ENCODE measurements around the gene ZNF835. TPM values are rescaled to one million over a fixed set of nuclear protein-coding genes. Genes with fewer than 3 reads are reported as not detected.

Gene ZNF835
- total RNA-seq, 2 donors from 2014 or later: 4.0 to 4.2 TPM

GRCh38 chr19:56660381-56661107 lies 11.0 kb downstream of the ZNF835 start:
- H3K4me3 ChIP-seq: no peak overlapping the region
- no peaks in the 10 kb centered on the region for H3K27me3 ChIP-seq
- no peak for TF ChIP-seq POLR2A (IDR thresholded peaks at IDR 0.05)
- TF ChIP-seq, protein P1, sequence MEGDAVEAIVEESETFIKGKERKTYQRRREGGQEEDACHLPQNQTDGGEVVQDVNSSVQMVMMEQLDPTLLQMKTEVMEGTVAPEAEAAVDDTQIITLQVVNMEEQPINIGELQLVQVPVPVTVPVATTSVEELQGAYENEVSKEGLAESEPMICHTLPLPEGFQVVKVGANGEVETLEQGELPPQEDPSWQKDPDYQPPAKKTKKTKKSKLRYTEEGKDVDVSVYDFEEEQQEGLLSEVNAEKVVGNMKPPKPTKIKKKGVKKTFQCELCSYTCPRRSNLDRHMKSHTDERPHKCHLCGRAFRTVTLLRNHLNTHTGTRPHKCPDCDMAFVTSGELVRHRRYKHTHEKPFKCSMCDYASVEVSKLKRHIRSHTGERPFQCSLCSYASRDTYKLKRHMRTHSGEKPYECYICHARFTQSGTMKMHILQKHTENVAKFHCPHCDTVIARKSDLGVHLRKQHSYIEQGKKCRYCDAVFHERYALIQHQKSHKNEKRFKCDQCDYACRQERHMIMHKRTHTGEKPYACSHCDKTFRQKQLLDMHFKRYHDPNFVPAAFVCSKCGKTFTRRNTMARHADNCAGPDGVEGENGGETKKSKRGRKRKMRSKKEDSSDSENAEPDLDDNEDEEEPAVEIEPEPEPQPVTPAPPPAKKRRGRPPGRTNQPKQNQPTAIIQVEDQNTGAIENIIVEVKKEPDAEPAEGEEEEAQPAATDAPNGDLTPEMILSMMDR (IDR thresholded peaks at IDR 0.05): peak in 4 of 7 experiments; percentile 9 to 28 (median 18)
- peaks cover 0 to 6% (median 0%) of the 10 kb centered on the region in 3 donors for H3K9me3 ChIP-seq
- no peaks in the 10 kb centered on the region for H3K36me3 ChIP-seq (replicated peaks in 1 of 2; ENCODE audit: insufficient read depth in 1 of 2, low read depth in 2 of 2)
- intact Hi-C loops (cut with DNase I): no loop called here
- DNase-seq (peak in 3 of 4 donors; percentile 33 to 44 (median 37)), ATAC-seq (no peak)
- WGBS, 2 donors: 11 to 23% methylated on average over 28 to 32 of the region's 32 CpGs
- peak overlapping the region in 1 of 4 donors; percentile 35 for H3K27ac ChIP-seq
- H3K4me1 ChIP-seq: no peaks in the 10 kb centered on the region

GRCh38 chr19:56654151-56654550 lies 17.4 kb downstream of the ZNF835 start:
- no peak for TF ChIP-seq POLR2A (IDR thresholded peaks at IDR 0.05)
- TF ChIP-seq, protein P1 (IDR thresholded peaks at IDR 0.05): no peak
- H3K4me1 ChIP-seq: no peaks in the 10 kb centered on the region
- no peak for ATAC-seq
- WGBS, 2 donors: 55 to 64% methylated on average over 3 of the region's 3 CpGs
- no peaks in the 10 kb centered on the region for H3K36me3 ChIP-seq (replicated peaks in 1 of 2; ENCODE audit: insufficient read depth in 1 of 2, low read depth in 2 of 2)
- intact Hi-C loops (cut with DNase I): no loop called here
- H3K27ac ChIP-seq: no peak overlapping the region
- no peak overlapping the region for H3K4me3 ChIP-seq
- H3K9me3 ChIP-seq: no peaks in the 10 kb centered on the region
- no peak for DNase-seq
- no peaks in the 10 kb centered on the region for H3K27me3 ChIP-seq

DNA sequence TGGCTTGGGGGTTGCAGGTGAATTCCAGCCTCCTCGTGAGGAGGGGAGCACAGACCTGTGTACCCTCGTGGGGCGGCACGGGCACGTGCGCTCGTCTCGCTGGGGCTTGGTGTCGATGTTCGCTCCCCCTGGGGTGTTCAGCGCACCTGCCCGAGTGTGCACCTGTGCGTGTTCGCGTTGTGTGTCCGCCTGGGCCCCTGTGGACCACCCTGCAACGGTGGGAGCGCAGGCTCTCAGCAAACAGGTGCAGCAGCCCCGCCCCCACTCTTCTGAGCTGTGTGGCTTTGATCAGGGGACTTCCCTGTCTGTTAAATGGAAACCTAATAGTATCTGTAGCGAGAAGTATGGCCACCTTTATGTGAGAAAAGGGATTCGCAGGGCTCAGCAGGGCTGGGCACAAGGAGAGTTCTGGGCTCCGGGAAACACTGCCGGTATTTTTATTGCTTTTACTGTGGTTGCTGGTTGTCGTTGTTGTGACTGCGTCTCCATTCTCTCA lies 28.0 kb downstream of the ZNF835 start:
- Histone ChIP-seq H3K4me1 (no peaks in the 10 kb centered on the region), H3K4me3 (no peak overlapping the region), H3K9me3 (peaks cover 0 to 16% (median 0%) of the 10 kb centered on the region in 3 donors), H3K36me3 (replicated peaks in 1 of 2; ENCODE audit: insufficient read depth in 1 of 2, low read depth in 2 of 2) (no peaks in the 10 kb centered on the region), H3K27ac (no peak overlapping the region), H3K27me3 (peaks cover 0 to 8% of the 10 kb centered on the region in 2 donors)
- ATAC-seq (no peak), DNase-seq (no peak)
- intact Hi-C loops (cut with DNase I): no loop called here
- TF ChIP-seq POLR2A (IDR thresholded peaks at IDR 0.05): no peak
- TF ChIP-seq, protein P1 (IDR thresholded peaks at IDR 0.05): no peak
- 6 to 11% methylated on average over 17 to 25 of the region's 25 CpGs for WGBS, 2 donors

- DNase-seq (no peak), ATAC-seq (no peak)
- WGBS, 2 donors: 4 to 27% methylated on average over 3 to 60 of the region's 60 CpGs
- Histone ChIP-seq H3K27ac (no peak within 1 kb of the TSS), H3K36me3 (replicated peaks in 1 of 2; ENCODE audit: insufficient read depth in 1 of 2, low read depth in 2 of 2) (no peaks in the 10 kb centered on the region), H3K27me3 (peaks cover 0 to 8% of the 10 kb centered on the region in 2 donors), H3K9me3 (peaks cover 0 to 16% (median 0%) of the 10 kb centered on the region in 3 donors), H3K4me1 (no peaks in the 10 kb centered on the region), H3K4me3 (no peak within 1 kb of the TSS)
- intact Hi-C loops (cut with DNase I): no loop called here
- TF ChIP-seq POLR2A (IDR thresholded peaks at IDR 0.05): no peak
- TF ChIP-seq, protein P1 (IDR thresholded peaks at IDR 0.05): no peak
These were observed 28.7 kb downstream of the ZNF835 start, which contains the start of gene SMIM17 for GRCh38 chr19:56642711-56643459. Gene SMIM17 (plus strand): TSS chr19:56643159. CDS start chr19:56645668, 2,509 bp downstream.

Data from body of pancreas (tissue), 4 donors.